Measurements from ENCODE around the gene SPATA20.
A peak's percentile ranks its signal among the peaks of the same experiment; 100 is the strongest.

Gene SPATA20

DNA sequence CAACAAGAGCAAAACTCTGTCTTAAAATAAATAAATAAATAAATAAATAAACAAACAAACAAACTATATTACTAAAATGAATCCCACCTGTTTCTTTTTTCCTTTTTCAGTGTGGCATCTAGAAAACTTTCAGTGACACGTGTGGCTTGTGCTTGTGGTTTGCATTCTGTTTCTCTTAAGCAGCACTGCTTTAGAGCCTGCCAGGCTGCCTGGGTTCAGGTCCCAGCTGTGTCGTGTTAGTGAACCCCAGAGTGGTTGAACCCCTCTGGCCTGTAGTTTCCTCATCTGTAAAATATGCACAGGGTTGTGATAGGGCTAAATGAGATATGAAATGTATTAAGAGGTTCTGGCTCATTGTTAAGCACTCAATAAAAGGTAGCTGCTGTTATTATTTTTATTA, 26.5 kb upstream of the SPATA20 start:
- no peak for DNase-seq

- no peak for DNase-seq
Measured at GRCh38 chr17:50521514-50521913, 25.5 kb upstream of the SPATA20 start.

- DNase-seq: no peak
Measured at GRCh38 chr17:50522766-50523165, 24.2 kb upstream of the SPATA20 start.

DNA sequence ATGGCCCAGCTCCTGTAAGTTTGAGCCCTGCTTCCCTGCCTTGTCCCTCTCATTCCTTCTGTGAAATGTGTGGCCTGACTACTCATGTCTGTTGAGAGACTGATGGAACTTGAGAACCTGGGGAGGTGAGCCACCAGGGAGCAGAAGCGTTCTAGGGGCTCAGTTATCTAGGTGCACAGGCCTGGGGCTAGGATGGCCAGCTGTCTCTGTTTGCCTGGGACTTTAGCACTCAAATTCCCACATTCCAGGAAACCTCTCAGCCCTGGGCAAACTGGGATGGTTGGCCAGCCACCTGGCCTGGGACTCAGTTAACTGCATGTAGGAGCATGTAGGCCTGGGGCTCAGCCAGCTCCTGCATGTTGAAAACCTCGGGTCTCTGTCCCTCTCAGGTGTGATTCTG, 23.8 kb upstream of the SPATA20 start:
- DNase-seq: no peak

GRCh38 chr17:50524838-50525237, 22.1 kb upstream of the SPATA20 start:
- DNase-seq: no peak

DNA sequence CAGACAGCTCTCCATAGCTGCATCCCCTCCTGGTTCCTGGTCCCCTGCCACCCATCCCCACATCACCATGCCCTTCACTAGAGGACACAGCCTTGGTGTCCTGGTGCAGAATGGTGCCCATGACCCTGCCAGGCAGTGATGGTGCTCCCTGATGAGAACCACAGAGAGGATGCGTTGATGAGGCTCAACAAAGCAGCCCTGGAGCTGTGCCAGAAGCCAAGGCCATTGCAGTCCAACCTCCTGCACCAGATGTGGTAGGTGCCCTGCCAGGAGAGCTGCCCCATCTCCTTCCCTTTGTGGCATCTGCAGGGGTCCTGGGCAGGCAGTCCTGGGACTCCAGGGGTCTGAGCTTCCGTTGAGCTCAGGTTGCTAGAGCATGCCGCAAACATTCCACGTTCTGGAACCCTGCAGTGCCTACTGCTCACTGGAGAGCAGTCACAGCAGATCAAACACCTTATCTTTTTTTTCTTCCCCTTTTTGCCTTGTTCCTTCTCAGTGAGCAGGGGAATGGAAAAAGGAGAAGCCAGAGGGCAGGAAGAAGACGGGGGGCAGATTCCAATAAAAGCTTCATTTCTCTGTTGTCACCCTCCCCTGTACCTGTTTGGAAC, 19.7 kb upstream of the SPATA20 start:
- DNase-seq: peak; percentile 37

DNA sequence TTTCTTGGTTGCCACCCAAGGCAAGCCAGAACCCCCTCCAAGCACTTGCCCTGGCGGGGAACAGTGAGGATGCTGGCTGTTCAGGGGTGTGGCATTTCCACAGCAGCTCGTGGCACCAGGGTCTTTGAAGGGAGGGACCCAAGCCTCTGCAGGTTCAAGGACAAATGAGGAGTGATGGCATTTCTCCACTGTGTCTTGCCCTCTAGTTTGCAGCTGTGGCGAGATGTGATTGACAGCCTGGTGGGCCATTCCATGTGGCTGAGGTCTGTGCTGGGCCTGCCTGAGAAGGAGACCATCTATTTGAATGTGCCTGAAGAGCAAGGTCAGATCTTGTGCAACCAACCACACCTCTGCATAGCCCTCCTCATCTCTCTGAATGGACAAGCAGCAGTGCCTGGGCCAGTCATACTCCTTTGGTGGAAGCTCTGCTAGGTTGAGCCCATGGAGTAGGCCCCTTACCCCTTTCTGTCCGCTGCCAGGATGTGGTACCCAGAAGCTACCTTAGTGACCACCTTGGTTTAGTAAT, 19.0 kb upstream of the SPATA20 start:
- no peak for DNase-seq

GRCh38 chr17:50529849-50530248, 17.1 kb upstream of the SPATA20 start:
- DNase-seq: no peak

DNA sequence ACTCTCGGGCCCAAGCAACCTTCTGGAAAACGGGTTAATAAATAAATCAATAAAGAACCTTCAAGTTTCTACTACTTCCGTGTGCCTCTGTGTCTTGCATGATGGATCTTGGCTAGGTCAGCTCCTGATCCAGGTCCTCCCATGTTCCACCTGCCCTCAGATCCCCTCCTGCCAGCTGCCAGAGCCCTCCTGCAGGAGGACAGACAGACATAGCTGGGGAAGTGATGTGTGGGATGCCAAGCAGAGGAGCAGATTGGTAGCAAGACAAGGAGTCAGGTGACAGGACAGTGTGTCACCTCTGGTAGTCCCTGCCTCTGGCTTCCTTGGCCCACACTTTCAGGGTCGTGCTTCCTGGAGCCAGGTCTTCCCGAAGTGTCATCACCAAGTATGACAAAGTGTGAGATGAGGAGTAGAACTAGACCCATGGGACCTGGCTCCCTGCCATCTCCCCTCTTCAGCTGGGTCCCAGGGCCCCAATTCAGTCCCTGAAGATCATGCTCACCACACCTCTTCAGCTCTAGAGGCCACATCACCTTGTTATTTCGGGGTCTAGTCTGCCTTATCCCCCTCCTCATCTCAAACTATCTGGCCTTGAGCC, 15.4 kb upstream of the SPATA20 start:
- no peak for DNase-seq

- DNase-seq: no peak
Measured at GRCh38 chr17:50532452-50533024, 14.4 kb upstream of the SPATA20 start, which contains the start of gene EPN3. EPN3 (plus strand) TSS chr17:50532735; CDS start chr17:50536557, 3,822 bp downstream.

- DNase-seq: no peak
Measured at GRCh38 chr17:50533185-50533584, 13.8 kb upstream of the SPATA20 start.

GRCh38 chr17:50533720-50534148, 13.2 kb upstream of the SPATA20 start:
- no peak for DNase-seq

DNA sequence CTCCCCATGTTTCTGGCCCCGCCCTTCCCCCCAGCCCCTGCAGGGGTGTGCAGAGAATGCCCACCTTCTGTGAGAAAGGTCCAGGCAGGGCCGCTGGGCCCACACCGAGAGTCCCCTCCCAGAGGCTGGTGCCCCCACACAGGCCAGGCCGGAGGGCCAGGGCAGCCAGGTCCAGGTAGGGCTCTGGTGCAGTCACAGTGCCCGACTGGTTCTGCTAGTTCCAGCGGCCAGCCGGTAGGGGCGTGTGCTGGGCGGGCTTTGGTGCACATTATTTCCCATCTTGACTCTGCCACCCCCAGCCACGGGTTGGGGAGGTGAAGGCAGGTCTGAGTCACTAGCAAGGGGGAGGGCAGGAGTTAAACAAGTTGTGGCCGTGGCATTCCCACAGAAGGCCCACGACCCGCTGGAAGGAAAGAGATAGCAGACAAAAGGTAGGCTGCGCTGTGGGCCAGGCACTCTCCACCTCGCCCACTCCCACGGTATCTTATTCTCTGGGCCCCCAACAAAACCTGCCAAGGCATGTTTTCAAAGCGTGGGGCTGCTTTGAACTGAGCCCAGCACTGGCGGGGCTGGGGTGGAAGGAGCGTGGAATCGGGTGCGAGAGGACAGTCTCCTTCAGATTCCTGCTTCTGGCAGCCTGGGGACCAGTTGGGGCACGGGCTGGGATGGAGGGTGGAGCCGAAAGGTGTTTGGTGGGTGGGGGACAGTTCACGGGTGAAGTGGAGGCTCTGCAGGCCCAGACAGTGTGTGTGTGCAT, 12.6 kb upstream of the SPATA20 start:
- no peak for DNase-seq

GRCh38 chr17:50534979-50535326, 12.0 kb upstream of the SPATA20 start:
- no peak for DNase-seq

DNA sequence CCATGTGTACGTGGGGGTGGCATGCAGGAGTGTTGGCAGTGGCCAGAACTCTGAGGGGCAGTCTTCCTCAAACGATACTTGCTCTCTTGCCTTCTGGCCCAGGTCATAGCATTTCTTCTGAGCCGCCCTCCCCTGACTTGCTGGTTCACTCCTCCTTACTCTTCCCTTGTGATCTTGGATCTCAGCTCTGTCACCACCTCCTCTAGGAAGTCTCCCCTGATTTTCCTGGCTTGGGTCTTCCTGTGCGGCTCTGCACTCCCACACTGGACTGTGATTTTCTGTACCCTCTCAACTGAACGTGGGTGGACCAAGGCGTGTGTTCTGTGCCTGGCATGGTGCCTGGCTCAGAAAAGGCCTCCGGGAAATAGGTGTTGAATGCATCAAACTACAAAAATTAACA, 11.6 kb upstream of the SPATA20 start:
- DNase-seq: no peak

- no peak for DNase-seq
Measured at GRCh38 chr17:50536683-50537646, 10.0 kb upstream of the SPATA20 start.

- DNase-seq: no peak
Measured at GRCh38 chr17:50537721-50538548, 9.0 kb upstream of the SPATA20 start.

DNA sequence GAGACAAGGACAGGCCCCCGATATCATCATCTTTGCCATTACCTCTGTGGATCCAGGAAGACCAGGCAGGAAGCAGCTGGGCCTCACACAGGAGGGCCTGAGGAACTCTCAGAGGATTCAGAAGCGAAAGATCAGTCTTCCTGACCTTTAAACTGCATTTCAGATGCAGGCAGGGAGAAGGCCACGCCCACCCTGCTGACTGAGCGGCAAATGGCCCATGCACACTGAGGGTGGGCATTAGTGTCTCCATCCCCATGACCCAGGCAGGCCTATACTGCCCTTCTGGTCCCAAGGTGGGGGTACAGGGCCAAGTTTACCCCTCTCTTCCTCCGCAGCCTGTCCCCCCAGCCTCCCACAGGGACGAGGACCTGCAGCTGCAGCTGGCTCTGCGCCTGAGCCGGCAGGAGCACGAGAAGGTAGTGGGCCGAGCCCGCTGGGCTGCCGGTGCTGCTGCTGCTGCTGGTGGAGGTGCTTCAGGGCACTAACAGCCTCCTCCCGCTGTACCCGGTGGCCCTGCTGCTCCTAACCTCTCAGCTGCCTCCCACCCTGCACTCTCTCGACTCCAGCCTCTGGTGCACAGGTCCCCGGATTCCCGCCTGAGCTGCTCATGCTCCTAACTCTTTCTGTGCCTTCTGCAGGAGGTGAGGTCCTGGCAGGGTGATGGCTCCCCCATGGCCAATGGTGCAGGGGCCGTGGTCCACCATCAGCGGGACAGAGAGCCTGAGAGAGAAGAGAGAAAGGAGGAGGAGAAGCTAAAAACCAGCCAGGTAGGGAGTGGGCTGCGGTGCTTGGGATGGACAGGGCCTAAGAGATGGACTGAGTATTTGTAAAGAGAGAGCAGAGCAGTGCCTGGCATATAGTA, 8.2 kb upstream of the SPATA20 start:
- DNase-seq: no peak

- DNase-seq: no peak
Measured at GRCh38 chr17:50539762-50540559, 7.0 kb upstream of the SPATA20 start.

Measured in GDM1 (cell line).